HepG2 (cell line): ENCODE results near the gene HTR4. TPM values are rescaled to one million over a fixed set of nuclear protein-coding genes. Genes with fewer than 3 reads are reported as not detected.
"Not testable (repeated sequence)": the region's sequence is repeated elsewhere in the genome, so short reads cannot be mapped to it uniquely, and the experiment has no call there.

ENCODE experiments used
- ATAC-seq: fragments of 200-7000 bp; cut with Tn5 transposase; 3 replicates; pipeline ENCODE4 v1.9.1; 2020; ENCODE audit warnings: mild to moderate bottlenecking, moderate library complexity
- BruUV-seq: library from RNA; stranded (reverse); fragments of 400-500 nt; replicated peaks from 2 replicates; lab custom pipeline; 2021; lab: Mats Ljungman, UMichigan
- CTCF ChIA-PET: fragments of 300-600 bp; formaldehyde crosslinking; extraction: SDS; loops from one replicate; lab custom pipeline; 2021; ENCODE audit warnings: low total read pairs, inconsistent platforms, low intra/inter-chr PET ratio; lab: Yijun Ruan, JAX
- POLR2A ChIA-PET: fragments of 350-600 bp; sonication (Branson Sonifier 250); formaldehyde crosslinking; loops from one replicate; lab custom pipeline; 2020; ENCODE audit warnings: antibody characterized with exemption, inconsistent platforms; lab: Yijun Ruan, JAX
- DNase-seq: peaks from one replicate; pipeline ENCODE4 v3.0.0-alpha.2; 2015; ENCODE audit warnings: low spot score
- FAIRE-seq: peaks from 3 replicates; lab custom pipeline; 2011; peaks lifted over from hg19 to GRCh38; lab: Jason Lieb, UNC
- H2AFZ ChIP-seq: one replicate; pipeline ENCODE4 v1.6.1; 2011; ENCODE audit warnings: low read length, inconsistent platforms
- H3K27ac ChIP-seq: fragments of 300-600 bp; 3 replicates; pipeline ENCODE4 v1.8.0; 2011; ENCODE audit warnings: mixed run types, mild to moderate bottlenecking, mixed read lengths, low read length, inconsistent platforms; ENCODE audit not compliant: insufficient read depth; ENCODE audit errors: extremely low read length
- H3K27me3 ChIP-seq, 2 experiments: fragments of 200-600 bp in 1 of 2; 2 replicates in 1 of 2; 3 replicates in 1 of 2; pipeline versions ENCODE4 v1.6.0 to v1.8.0; 2011; ENCODE audit warnings: low read length in 2 of 2, mild to moderate bottlenecking in 2 of 2, moderate library complexity in 2 of 2, inconsistent platforms in 1 of 2; ENCODE audit not compliant: insufficient read depth in 2 of 2, control insufficient read depth in 1 of 2
- H3K36me3 ChIP-seq, 2 experiments: fragments of 200-600 bp in 1 of 2; replicated peaks in 1 of 2; 2 replicates in 1 of 2; 3 replicates in 1 of 2; pipeline versions ENCODE4 v1.5.1 to v1.8.0; 2011; ENCODE audit warnings: low read length in 2 of 2, inconsistent platforms in 1 of 2; ENCODE audit not compliant: insufficient read depth in 2 of 2, control insufficient read depth in 1 of 2
- H3K4me1 ChIP-seq: 2 replicates; pipeline ENCODE4 v1.5.1; 2012; ENCODE audit warnings: low read length, inconsistent platforms; ENCODE audit not compliant: insufficient read depth
- H3K4me2 ChIP-seq: 2 replicates; pipeline ENCODE4 v1.6.0; 2011; ENCODE audit warnings: low read depth, low read length, inconsistent platforms
- H3K4me3 ChIP-seq, 3 experiments: fragments of 200-600 bp in 1 of 3; sonication (generic), shearing (Covaris generic) in 1 of 3; replicated peaks in 1 of 3; 2 replicates each; pipeline ENCODE4 v1.5.1; 2011 to 2016; ENCODE audit warnings: low read length in 3 of 3, inconsistent platforms in 2 of 3, low read depth in 2 of 3, mild to moderate bottlenecking in 2 of 3, control low read depth in 1 of 3, mixed read lengths in 1 of 3; ENCODE audit not compliant: insufficient read depth in 1 of 3
- H3K79me2 ChIP-seq: one replicate; pipeline ENCODE4 v1.6.1; 2011; ENCODE audit warnings: low read length, inconsistent platforms; ENCODE audit not compliant: insufficient read depth
- H3K9ac ChIP-seq: 2 replicates; pipeline ENCODE4 v1.6.0; 2011; ENCODE audit warnings: mild to moderate bottlenecking, low read depth, low read length, inconsistent platforms; ENCODE audit not compliant: insufficient read depth
- H3K9me3 ChIP-seq: 2 replicates; pipeline ENCODE4 v1.5.1; 2012; ENCODE audit warnings: mild to moderate bottlenecking, low read length
- H4K20me1 ChIP-seq: 2 replicates; pipeline ENCODE4 v1.6.0; 2011; ENCODE audit warnings: inconsistent platforms, mild to moderate bottlenecking, low read length, moderate library complexity; ENCODE audit not compliant: insufficient read depth
- KLF12 ChIP-seq: sonication (generic); formaldehyde crosslinking; IDR thresholded peaks from 2 replicates; pipeline ENCODE4 v1.4.0; 2020; ENCODE audit warnings: missing genetic modification reagents, borderline replicate concordance
- KLF16 ChIP-seq, 2 experiments: sonication (generic) in 1 of 2; formaldehyde crosslinking in 1 of 2; IDR thresholded peaks; 2 replicates each; pipeline versions ENCODE4 v1.6.1 to v1.8.0; 2016 to 2023; ENCODE audit warnings: missing genetic modification reagents in 2 of 2, missing compliant biosample characterization in 1 of 2
- MAFF ChIP-seq: IDR thresholded peaks from 2 replicates; pipeline ENCODE4 v1.6.1; 2011; ENCODE audit warnings: low read depth, low read length, improper control_type of control experiment
- MAFK ChIP-seq, 2 experiments: IDR thresholded peaks in 1 of 2; conservative IDR thresholded peaks in 1 of 2; 2 replicates each; pipeline ENCODE4 v1.6.1; 2011; ENCODE audit warnings: improper control_type of control experiment in 2 of 2, low read length in 2 of 2
- RBM39 ChIP-seq: fragments of 200-400 bp; formaldehyde crosslinking; IDR thresholded peaks from one replicate; pipeline ENCODE4 v1.6.1; 2018; ENCODE audit warnings: antibody characterized with exemption, mild to moderate bottlenecking, low read depth, low read length; ENCODE audit not compliant: poor library complexity, severe bottlenecking
- ZIK1 ChIP-seq: sonication (generic); formaldehyde crosslinking; IDR thresholded peaks from 2 replicates; pipeline ENCODE4 v1.5.0; 2020; ENCODE audit warnings: mild to moderate bottlenecking, low read depth, missing genetic modification reagents, borderline replicate concordance
- ZMAT3 ChIP-seq: sonication (generic); formaldehyde crosslinking; conservative IDR thresholded peaks from 2 replicates; pipeline ENCODE4 v1.7.0; 2021; ENCODE audit warnings: missing genetic modification reagents
- WGBS: methylation state at CpG from one replicate; pipeline ENCODE4 v1.1.6; 2017; ENCODE audit warnings: low lambda C conversion rate; 5-methylcytosine and 5-hydroxymethylcytosine counted together
- in situ Hi-C: cut with HindIII; loops from 2 replicates; pipeline ENCODE4 v1.10.0; 2017; ENCODE audit warnings: low pct_unique_long_range_greater_than_20kb; ENCODE audit not compliant: extremely low pct_ligation_motif_present
- intact Hi-C: fragments of 100-400 bp; cut with micrococcal nuclease; formaldehyde crosslinking; loops from one replicate; pipeline ENCODE4 v1.10.0; 2022; ENCODE audit not compliant: unreplicated experiment
- polyA plus RNA-seq, 8 experiments: library from polyadenylated mRNA; depleted of rRNA in 3 of 8; stranded (reverse) in 7 of 8; unstranded in 1 of 8; fragments of >200 nt; fragmentation: Illumina TruSeq in 4 of 8; extraction: Trizol in 4 of 8; gene quantifications; 2 replicates each; pipeline versions ENCODE4 v1.2.1 to v1.2.3, GENCODE V29; 2011 to 2016; ENCODE audit warnings: low read depth in 4 of 8, missing spikeins in 1 of 8, mixed read lengths in 1 of 8; ENCODE audit not compliant: insufficient read depth in 1 of 8
- total RNA-seq, 5 experiments: library from RNA; depleted of rRNA; stranded (reverse); fragments of >200 nt; fragmentation: Illumina TruSeq; extraction: Trizol; gene quantifications; 2 replicates each; pipeline ENCODE4 v1.2.3, GENCODE V29; 2016; ENCODE audit warnings: low read depth in 1 of 5

HTR4 gene
- total and polyA plus RNA-seq, 2 of the 13 experiments (the other 11 are each of a cell fraction or from before 2014, with no cell fraction given), result not detected

DNA sequence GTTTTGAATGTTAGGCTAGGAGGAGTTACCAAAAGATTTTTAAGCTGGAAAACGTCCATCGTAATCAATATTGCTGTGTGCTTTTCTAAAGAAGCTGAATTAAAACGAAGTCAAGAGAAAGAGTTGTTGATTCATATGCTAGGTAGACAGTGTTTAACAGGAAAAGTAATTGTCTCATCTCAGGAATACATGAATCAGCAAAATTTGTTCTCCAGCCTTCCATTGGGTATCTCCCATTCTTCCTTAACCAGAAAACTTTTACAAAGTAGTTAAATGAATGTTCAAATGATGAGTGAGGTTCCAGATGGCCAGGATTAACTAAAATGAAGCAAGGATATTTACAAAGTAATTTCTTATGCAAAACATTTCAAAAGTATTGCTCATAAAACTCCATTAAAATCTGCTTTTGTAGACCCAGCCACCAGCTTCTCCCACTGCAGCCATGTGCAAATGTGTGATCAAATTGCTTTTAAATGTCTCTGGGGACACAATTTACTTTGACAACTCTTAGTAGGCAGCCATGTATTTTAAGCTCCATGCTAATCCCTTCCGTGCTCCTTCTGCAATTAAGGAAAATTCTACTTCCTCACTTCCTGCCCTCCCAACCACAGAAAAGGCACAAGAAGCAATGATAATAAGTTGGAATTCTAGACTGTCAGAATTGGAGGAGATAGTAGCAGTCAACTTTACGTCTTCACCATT, 121.2 kb downstream of the HTR4 start:
- CTCF ChIA-PET, result no interaction called here
- no peak overlapping the region for H3K4me3 ChIP-seq
- no peak overlapping the region for H2AFZ ChIP-seq
- peaks cover 19% of the 10 kb centered on the region for H3K9me3 ChIP-seq
- no peaks in the 10 kb centered on the region for H4K20me1 ChIP-seq
- BruUV-seq, result no TSS peak
- H3K79me2 ChIP-seq, result no peaks in the 10 kb centered on the region
- 15% methylated on average over 5 of the region's 5 CpGs for WGBS
- H3K9ac ChIP-seq, result no peak overlapping the region
- no peaks in the 10 kb centered on the region for H3K36me3 ChIP-seq
- POLR2A ChIA-PET, result no interaction called here
- in situ Hi-C loops (no loop called here), intact Hi-C loops (no loop called here)
- no peak overlapping the region for H3K4me2 ChIP-seq
- H3K27ac ChIP-seq, result no peak overlapping the region
- FAIRE-seq (no peak), ATAC-seq (no peak), DNase-seq (no peak)
- no peaks in the 10 kb centered on the region for H3K27me3 ChIP-seq
- no peak for TF ChIP-seq KLF16 (CRISPR knock-in tag; IDR thresholded peaks at IDR 0.05)
- TF ChIP-seq MAFF, result peak; percentile 84
- peak; percentile 71 to 90 for TF ChIP-seq MAFK (conservative IDR thresholded peaks at IDR 0.05 in 1 of 2, IDR thresholded peaks at IDR 0.05 in 1 of 2; ENCODE audit: low read length in 2 of 2)
- TF ChIP-seq ZMAT3 (CRISPR knock-in tag), result no peak
- no peak for TF ChIP-seq KLF12 (CRISPR knock-in tag)
- no peak for TF ChIP-seq RBM39
- no peak for TF ChIP-seq ZIK1
- H3K4me1 ChIP-seq, result no peaks in the 10 kb centered on the region

DNA sequence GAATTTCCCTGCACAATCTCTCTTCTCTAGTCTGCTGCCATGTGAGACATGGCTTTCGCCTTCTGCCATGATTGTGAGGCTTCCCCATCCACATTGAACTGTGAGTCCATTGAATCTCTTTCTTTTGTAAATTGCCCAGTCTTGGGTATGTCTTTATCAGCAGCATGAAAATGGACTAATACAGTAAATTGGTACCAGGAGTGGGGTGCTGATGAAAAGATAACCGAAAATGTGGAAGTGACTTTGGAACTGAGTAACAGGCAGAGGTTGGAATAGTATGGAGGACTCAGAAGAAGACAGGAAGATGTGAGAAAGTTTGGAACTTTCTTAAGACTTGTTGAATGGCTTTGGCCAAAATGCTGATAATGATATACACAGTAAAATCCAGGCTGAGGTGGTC, 124.9 kb downstream of the HTR4 start:
- H3K27me3 ChIP-seq, CTCF ChIA-PET, DNase-seq, H3K9ac ChIP-seq, H3K27ac ChIP-seq, intact Hi-C loops, H3K4me2 ChIP-seq, BruUV-seq, H4K20me1 ChIP-seq, POLR2A ChIA-PET, H3K36me3 ChIP-seq, FAIRE-seq, in situ Hi-C loops, H3K4me1 ChIP-seq, H3K79me2 ChIP-seq, H3K4me3 ChIP-seq, ATAC-seq, H2AFZ ChIP-seq: not testable (repeated sequence)
- WGBS, result 28% methylated on average over 2 of the region's 2 CpGs
- H3K9me3 ChIP-seq, result peaks cover 19% of the 10 kb centered on the region
